CD4-positive, alpha-beta T cell treated with Interleukin-2 at 100 ng/mL for 4 hours (primary cell): Measurements from ENCODE around the gene CDK14.
"Not testable (repeated sequence)": the region's sequence is repeated elsewhere in the genome, so short reads cannot be mapped to it uniquely, and the experiment has no call there.

Experiments
- DNase-seq: peaks from one replicate; pipeline ENCODE4 v3.0.0-alpha.2; 2020; ENCODE audit warnings: low spot score

CDK14 gene

DNA sequence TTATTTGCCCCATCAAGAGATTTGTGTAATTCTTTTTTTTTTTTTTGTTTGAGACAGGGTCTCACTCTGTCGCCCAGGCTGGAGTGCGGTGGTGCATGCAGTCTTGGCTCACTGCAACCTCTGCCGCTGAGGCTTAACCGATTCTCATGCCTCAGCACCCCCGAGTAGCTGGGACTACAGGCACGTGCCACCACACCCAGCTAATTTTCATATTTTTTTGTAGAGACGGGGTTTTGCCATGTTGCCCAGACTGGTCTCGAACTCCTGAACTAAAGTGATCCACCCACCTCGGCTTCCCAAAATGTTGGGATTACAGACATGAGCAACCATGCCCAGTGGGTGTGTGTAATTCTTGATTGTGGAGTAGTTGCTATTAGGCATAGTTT is 161.4 kb downstream of the CDK14 start:
- DNase-seq, result not testable (repeated sequence)

DNA sequence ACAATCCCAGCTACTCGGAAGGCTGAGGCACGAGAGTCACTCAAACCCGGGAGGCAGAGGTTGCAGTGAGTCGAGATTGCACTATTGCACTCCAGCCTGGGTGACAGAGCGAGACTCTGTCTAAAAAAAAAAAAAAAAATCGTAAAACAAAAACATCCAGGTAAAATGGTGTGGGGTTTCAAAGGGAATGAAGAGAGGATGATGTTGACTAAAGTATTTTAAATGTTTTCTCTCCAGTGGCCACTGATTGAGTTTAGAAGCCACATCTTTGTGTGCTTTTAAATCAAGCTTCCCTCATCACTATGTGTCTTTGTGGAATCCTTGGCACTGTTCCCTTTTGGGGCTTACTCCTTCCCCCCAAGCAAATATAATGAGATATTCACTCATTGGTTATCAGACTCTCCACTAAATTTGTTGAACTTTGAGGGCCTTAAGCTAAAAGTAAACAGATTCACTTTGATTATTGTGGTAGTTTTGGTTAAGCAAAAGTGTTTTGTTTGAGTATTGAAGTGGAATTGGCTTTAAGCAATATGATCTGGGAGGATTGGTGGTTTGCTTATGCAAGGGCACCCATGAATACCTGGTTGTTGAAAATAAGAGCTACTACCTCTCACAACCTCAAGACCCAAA is 162.9 kb downstream of the CDK14 start:
- no peak for DNase-seq

DNA sequence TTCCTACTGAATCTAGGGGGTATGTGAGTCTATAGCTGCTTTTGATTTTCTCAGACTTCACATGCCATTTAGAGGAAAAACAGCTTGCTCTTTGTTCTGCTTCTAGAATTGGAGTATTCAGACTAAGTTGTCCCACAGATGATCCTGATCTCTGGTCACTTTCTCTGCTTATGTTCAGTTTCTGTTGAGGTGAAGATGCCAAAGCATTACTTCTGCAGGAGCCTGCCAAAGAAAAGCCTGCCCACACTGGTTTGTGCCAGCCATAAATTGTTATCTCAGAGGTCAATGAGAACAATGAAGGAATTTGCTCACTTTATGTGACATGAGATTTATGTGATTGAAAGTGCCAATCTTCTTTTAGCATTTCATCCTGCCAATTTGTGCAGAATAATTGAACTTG is 163.6 kb downstream of the CDK14 start:
- DNase-seq, result no peak

DNA sequence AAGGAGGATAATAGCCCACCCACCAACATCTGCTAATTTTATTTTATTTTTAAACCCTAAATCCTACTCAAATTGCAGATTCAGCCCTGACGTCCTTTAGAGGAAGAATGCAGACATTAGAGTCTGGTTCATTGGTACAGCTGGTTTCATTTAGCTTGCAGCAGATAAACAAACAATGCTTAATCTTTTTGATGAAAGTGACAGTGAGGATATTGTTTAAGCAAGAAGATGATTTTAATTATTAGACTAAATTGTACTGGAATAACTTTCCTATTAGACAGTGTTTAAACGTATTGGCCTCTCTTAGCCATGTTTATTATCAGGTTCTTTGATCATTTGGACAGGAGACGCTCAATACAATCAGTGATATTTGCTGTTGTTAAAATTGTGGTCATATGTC is 164.8 kb downstream of the CDK14 start:
- no peak for DNase-seq

DNA sequence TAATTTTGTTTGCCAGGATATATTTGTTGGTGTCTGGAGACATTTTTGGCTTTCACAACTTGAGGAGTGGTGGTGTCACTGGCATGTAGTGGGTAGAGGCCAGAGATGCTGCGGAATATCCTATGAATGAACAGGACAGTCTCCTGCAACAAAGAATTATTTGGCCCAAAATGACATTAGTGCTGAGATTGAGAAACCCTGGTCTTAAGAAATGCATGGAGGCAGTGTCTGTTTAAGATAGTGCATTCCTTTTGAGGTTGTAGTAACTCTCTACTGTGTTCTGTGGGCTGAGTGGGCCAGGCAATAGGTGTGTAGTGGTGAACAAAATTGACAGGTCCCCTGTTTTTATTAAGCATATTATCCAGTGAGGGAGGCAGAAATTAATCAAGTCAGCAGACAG is 165.5 kb downstream of the CDK14 start:
- DNase-seq, result no peak

DNA sequence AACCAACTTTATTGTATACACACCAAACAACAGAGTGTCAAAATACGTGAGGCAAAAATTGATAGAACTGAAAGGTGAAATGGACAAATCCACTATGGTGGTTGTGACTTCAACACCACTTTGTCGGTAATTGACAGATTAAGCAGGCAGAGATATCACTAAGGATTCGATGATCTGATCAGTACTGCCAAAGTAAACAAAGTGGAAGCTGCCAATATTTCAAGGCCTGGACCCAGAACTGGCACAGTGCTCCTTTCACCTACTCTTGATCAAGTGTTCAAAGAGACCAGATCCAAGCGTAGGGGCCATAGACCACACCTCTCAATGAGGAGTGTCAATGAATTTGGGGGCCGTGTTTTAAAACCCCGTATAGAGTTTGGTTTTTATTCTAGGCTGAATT is 167.0 kb downstream of the CDK14 start:
- DNase-seq, result no peak

DNA sequence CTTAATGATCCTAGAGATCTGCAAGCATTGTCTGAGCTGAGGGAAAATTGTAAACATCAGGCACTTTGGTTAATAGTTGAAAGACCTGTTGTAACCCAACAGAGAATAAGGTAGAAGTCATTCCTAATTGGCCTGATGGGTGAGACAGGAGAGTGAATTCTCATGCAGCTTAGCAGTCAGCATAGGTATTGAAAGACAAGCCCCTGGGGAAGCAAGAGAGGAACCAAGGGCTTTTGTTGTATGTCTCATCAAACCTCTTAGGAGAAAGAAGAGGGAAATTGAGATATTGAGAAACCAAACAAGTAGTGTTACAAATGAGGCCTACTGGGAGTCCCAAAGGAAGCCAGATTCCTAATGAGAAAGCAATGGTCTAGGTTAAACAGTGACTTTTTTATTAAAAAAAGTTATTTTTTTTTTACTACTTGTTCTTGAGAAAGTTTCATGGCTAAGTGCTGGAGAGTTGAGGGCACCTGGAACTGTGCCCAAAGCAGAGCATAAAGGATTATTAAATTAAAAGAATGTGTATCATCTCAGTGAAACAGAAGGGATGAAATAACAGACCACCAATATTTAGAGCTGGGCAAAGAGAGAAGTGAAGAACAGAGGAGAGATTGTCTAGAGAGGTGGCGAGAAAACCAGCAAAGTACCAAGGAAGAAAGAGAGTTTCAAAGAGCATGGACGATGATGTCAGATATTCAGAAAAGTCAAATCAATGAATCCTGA is 168.9 kb downstream of the CDK14 start:
- DNase-seq, result no peak

DNA sequence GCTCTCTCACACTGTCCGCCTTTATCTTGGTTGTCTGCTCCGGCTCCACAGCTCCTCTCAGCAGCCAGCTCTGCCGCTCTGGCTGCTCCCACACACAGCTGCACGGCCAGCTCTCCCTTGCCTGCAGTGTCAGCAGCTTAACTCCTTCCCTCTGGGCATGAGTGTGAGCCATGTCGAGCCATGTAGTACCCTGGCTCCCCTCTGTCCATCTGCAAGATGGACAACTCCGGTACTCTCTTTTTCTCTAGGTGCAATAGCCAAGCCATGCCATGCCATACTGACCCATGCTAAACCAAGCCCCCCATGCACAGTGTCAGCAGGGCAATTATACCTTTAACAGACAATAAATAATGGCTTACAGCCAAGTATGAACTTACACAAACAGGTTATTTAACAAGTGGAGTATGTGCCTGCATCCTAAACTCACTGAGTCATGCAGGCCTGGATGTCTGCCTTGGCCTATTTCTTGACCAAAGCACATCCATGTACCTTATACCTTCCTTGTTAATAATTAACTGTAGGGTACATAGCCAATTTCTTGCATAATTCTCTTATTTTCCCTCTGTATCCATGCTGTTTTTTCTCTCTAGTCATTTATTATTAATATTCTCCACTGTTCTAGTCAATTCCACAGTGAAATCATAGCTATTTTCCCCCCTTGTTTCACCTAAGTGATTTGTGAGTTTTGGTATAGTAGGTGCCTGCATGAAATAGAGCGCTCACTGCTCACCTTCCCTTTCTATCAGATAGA is 170.9 kb downstream of the CDK14 start:
- no peak for DNase-seq

DNA sequence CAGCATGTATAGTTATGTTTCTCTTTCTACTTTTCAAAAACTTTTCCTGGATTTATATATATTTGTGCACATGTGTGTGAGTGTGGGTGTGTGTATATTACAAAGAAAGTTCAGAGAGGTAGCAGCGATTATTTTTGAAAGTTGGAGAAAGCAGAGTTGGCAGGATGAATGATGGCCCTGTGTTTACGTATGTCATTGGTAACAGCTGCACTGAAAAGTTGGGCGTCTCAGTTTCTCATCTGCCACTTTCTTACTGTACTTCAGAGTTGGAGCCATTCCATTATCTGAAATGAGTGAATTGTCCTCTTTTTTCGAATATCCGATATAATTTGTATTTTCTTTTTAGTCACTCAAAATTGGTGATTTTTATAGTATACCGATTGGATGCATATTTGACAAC is 172.2 kb downstream of the CDK14 start:
- DNase-seq, result no peak

DNA sequence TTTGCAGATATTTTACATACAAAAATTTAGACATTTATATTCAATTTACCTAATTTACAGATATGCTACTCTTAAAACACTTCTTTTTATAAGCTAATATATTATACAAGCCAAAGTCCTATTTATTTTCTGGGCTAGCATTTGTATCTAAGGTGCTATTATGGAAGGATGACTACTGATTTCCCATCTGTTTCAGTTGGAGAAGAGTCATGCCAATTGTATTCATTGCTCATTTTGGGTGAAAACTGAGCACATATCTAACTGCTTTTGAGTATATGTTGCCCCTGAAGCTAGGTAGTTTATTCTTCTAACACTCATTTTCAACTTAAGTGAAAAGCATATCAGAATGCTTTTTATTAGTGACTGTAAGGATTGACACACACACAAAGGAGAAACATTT is 172.9 kb downstream of the CDK14 start:
- DNase-seq, result no peak

DNA sequence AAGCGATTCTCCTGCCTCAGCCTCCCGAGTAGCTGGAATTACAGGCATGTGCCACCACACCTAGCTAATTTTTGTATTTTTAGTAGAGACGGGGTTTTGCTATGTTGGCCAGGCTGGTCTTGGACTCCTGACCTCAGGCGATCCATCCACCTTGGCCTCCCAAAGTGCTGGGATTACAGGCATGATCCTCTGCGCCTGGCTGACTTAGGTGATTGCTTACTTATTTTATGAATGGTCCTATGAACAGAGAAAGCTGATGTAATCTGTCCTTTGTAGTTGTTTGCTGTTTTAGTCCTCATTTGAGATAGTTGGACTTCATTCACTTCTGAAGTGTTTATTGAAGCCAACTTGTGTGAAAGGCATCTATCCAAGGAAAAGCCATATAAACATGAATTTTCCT is 173.4 kb downstream of the CDK14 start:
- not testable (repeated sequence) for DNase-seq

DNA sequence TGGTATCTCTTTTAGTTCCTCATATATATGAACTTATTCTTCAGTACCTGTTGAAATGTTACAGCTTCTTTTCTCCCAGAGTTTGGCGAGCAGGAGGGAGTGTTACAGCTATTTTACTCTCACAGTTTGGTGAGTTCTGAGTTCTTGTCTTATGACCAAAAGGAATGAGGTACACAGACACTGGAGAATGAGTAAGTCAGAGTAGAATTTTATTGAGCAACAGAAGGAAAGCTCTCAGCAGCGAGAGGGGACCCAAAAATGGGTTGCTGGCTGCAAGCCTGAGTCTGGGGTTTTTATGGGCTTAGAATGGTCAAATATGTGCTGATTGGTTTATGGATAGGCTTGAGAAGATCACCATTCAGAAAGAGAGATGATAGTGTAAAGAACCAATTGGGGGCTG is 175.2 kb downstream of the CDK14 start:
- DNase-seq, result no peak

DNA sequence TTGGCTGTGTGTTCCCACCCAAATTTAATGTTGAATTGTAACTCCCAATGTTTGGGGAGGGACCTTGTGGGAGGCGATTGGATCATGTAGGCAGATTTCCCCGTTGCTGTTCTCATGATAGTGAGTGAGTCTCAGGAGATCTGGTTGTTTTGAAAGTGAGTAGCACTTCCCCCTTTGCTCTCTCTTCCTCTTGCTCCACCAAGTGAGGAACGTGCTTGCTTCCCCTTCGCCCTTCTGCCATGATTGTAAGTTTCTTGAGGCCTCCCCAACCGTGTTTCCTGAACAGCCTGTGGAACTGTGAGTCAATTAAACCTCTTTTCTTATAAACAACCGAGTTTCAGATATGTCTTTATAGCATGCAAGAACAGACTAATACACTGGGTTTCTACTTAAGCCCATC is 176.3 kb downstream of the CDK14 start:
- no peak for DNase-seq

DNA sequence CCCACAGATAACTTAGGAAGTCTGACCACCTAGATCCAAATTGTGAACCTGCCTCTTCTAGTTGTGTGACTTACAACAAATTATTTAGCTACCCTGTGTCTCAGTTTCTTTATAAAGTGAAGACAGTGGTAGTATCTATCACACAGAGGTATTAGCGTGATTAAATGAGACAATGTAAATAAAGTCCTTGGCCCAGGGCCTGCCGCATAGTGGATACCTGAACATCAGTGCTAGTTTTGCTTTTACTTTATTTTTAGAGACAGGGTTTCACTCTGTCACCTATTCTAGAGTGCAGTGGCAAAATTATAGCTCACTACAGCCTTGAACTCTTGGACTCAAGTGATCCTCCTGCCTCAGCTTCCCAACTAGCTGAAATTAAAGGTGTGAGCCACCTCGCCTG is 177.1 kb downstream of the CDK14 start:
- no peak for DNase-seq

DNA sequence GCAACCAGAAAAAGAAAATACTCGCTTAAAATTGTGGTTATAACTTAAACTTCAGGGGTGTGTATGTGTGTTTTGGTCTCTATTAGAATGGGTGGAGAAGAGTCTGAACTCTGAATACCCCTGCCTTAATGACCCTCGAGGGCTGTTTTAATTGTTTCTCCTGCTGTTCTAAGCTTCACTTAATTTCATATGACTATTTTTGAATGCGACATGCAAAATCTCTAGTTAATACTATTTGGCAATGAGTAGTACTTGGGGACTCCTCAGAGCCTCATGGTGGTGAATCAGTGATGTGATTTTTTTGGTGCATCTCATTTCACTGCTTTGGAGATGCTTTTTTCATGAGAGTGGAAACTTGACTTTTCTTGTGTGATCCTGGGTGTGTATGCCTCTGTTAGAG is 178.6 kb downstream of the CDK14 start:
- DNase-seq, result no peak

DNA sequence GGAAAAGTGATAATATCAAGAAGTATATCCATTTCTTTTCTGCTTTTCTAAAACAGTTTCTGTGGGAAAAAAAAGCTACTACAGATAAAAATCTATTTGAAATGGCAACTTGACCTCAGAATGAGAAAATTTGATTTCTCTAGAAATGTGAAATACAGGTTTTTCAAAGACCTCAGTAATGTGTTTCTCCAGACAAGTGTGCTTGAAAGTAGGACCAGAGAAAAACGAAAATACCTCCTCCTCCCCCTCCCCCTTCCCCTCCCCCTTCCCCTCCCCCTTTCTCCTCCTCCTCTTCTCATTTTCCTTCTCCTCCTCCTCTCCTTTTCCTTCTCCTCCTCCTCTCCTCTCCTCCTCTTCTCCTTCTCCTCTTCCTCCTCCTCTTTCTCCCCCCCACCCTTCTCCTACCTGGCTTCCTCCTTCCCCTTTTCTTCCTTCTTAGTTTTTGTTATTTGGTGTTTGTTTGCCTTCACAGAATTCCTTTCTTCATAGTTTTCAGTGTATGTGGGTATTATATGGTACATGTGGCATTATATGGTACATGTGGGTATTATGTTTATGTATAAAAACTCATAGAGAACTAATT is 179.4 kb downstream of the CDK14 start:
- DNase-seq, result no peak

DNA sequence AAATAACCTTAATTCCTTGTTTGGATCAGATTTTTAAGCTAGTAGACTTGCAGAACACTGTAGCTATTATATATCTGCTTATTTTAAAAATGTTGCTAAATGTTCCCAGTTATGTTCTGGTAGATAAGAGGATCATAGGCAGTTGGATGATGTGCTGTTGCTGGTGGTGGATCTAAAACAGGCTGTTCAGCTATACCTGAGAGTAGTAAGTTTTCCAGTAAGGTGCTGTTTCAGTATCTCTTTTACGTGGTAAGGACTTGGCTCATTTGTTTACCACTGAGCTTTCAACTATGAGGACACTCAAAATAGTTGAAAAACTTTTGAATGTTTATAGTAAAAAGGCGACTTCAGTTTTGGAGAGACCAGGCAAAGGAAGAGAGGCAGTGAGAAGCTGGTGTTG is 180.9 kb downstream of the CDK14 start:
- DNase-seq, result no peak

DNA sequence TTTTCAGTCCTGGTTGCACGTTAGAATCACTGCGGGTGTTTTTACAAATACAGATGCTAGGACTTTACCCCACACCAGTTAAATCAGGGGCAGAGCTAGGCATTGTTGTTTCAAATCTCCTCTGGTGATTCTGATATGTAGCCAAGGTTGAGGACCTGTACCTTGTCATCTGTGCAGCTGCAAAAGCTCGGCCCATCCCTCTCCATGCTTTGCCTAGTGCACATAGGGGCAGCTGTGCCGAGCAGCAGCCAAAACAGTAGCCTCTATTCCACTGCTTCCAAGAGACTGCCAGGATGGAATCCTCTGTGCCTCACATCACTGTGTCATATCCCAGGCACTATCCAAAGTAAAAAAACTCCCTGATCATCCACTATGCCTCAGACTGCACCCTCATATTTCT is 181.3 kb downstream of the CDK14 start:
- no peak for DNase-seq

DNA sequence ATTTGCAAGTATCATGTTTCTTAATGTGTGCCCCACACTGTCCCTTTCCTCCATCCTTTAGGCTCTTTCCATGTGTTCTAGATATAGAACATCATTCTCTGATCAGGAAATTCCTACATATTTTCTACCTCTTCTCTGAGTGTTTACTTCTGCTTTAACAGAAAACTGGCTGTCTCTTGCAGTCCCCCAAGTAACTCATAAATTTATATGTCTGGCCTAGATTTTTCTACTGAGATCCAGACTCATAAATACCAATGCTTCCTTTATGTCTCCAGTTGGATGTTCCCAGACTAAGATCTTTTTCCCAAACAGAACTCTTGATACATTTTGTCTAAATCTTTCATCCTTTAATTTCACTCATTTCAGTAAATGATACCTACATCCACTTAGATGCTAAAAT is 181.8 kb downstream of the CDK14 start:
- DNase-seq, result no peak

DNA sequence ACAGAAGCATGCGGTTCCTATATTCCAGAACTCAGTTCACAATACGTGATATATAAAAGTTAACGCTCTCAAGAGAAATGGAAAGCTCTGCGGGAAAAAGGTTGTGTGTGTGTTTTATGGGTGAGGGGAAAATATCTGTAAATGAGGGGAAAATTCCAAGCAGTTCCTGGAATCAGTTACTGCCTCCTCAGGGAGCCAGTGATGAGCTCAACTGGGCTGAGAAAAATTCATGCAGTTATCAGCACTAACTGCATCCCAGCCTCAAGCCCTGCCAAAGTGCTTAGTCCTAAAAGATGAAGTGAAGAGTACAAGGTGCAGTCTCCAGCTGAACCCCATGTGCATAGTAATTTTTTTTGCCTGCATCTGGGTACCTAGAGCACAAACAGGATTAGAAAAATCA is 191.9 kb downstream of the CDK14 start:
- no peak for DNase-seq

DNA sequence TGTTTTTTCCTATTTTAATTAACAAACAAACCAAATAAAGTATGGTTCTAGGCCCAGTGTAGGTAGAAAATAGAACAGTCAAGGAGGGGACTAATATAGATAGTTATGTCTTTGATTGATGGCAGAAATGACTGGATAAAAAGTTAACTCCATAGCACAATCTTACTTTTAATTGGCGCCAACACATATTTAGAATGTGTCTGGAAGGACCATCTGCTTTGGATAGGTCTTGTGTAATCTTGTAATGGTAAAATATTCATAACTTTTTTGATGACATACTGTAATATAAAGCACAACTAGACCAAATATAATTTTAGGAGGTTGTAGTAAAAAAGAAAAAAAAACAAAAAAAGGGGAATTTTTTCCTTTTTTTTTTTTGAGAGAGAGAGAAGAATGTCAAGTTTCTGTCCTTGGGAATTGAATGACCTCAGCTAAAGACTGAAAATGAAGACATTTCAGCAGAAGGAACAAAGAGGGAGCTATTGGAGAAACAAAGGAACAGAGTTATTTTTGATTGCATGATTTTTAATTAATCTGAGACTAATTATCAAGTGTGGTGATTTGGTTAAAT is 193.7 kb downstream of the CDK14 start:
- DNase-seq, result no peak

DNA sequence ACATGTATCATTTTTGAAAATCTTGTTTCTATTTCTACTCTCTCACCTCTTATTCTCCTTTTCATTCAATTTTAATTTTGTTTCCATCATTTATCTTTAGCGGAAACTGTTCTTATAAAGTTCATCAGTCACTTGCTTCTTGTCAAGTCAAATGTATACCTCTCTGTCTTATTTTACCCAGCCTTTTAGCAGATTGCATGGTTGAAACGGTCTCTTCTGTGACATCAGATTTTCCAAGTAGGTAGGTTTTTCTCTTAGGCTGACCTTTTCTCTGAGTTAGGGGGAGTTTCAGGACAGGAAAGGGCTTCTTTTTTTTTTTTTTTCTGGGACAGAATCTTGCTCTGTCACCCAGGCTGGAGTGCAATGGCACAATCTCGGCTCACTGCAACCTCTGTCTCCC is 195.5 kb downstream of the CDK14 start:
- DNase-seq, result no peak

DNA sequence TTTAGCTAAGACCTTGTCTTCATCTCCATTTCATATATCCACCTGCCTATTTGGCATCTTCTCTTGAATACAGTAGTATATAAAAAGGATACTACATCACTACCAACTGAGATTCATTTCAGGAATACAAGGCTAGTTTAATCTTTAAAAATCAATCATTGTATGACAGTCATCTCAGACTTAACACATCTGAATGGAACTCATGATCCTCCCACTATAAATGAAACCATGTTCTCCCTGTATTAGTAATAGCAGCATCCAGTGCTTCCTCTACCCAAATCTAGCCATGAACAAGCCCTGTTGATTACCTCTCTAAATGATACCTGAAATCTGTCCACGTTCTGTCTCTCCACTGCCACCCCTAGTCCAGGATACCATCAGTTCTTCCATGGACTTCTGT is 196.2 kb downstream of the CDK14 start:
- no peak for DNase-seq
